ENCODE results near the gene GALNT2. TPM values are rescaled to one million over a fixed set of nuclear protein-coding genes. Genes with fewer than 3 reads are reported as not detected.
A peak's percentile ranks its signal among the peaks of the same experiment; 100 is the strongest.

GALNT2 gene
- total RNA-seq, 1 experiment from 2014 or later = 62.2 TPM

- no peak overlapping the region for H3K4me3 Mint-ChIP-seq (ENCODE audit: unreplicated experiment)
- H3K9me3 Mint-ChIP-seq (ENCODE audit: unreplicated experiment) = no peaks in the 10 kb centered on the region
- H3K27ac Mint-ChIP-seq (ENCODE audit: unreplicated experiment) = no peak overlapping the region
- no peaks in the 10 kb centered on the region for H3K4me1 Mint-ChIP-seq (ENCODE audit: low read depth, unreplicated experiment)
- no peaks in the 10 kb centered on the region for H3K36me3 ChIP-seq (ENCODE audit: control insufficient read depth, insufficient read depth, low read length)
- no TSS peak for BruUV-seq (replicated peaks)
- no peaks in the 10 kb centered on the region for H3K9me3 ChIP-seq
- no peak for TF ChIP-seq CTCF (IDR thresholded peaks at IDR 0.05; ENCODE audit: insufficient read depth in 1 of 2, low read depth in 1 of 2, low read length in 1 of 2, severe bottlenecking in 1 of 2, unreplicated experiment in 1 of 2)
- H3K36me3 Mint-ChIP-seq (ENCODE audit: insufficient read depth, unreplicated experiment) = no peaks in the 10 kb centered on the region
- intact Hi-C loops (cut with micrococcal nuclease; ENCODE audit: unreplicated experiment) = no loop called here
- DNase-seq = no peak
- no peaks in the 10 kb centered on the region for H3K27me3 ChIP-seq (replicated peaks; ENCODE audit: control insufficient read depth, insufficient read depth, low read length)
- no peak overlapping the region for H3K4me3 ChIP-seq (ENCODE audit: low read depth, low read length)
- ChIA-PET POLR2A (no interaction called here), CTCF (interaction anchor here (0.7 kb wide), 1 partner anchor 18 kb away, joined by 3 read pairs; no protein-coding TSS in a partner anchor)
- H3K27me3 Mint-ChIP-seq (ENCODE audit: insufficient read depth, unreplicated experiment) = no peaks in the 10 kb centered on the region
- H3K4me1 ChIP-seq = no peaks in the 10 kb centered on the region
These were observed 99.5 kb downstream of the GALNT2 start for GRCh38 chr1:230166366-230167132.

- intact Hi-C loops (cut with micrococcal nuclease; ENCODE audit: unreplicated experiment) = no loop called here
- TF ChIP-seq CTCF (IDR thresholded peaks at IDR 0.05; ENCODE audit: insufficient read depth in 1 of 2, low read depth in 1 of 2, low read length in 1 of 2, severe bottlenecking in 1 of 2, unreplicated experiment in 1 of 2) = peak; percentile 57 to 62
- no peaks in the 10 kb centered on the region for H3K4me1 ChIP-seq
- no peaks in the 10 kb centered on the region for H3K27me3 ChIP-seq (replicated peaks; ENCODE audit: control insufficient read depth, insufficient read depth, low read length)
- no peaks in the 10 kb centered on the region for H3K36me3 Mint-ChIP-seq (ENCODE audit: insufficient read depth, unreplicated experiment)
- CTCF ChIA-PET = interaction anchor here (0.6 to 0.7 kb wide), 3 partner anchors 17 to 199 kb away, joined by 3 to 5 read pairs (median 4); no protein-coding TSS in a partner anchor
- no peaks in the 10 kb centered on the region for H3K27me3 Mint-ChIP-seq (ENCODE audit: insufficient read depth, unreplicated experiment)
- POLR2A ChIA-PET = no interaction called here
- no peaks in the 10 kb centered on the region for H3K36me3 ChIP-seq (ENCODE audit: control insufficient read depth, insufficient read depth, low read length)
- peak in 1 of 2 experiments; percentile 49 for DNase-seq
- H3K9me3 ChIP-seq = no peaks in the 10 kb centered on the region
- H3K9me3 Mint-ChIP-seq (ENCODE audit: unreplicated experiment) = no peaks in the 10 kb centered on the region
- H3K4me3 Mint-ChIP-seq (ENCODE audit: unreplicated experiment) = no peak overlapping the region
- H3K4me3 ChIP-seq (ENCODE audit: low read depth, low read length) = no peak overlapping the region
- H3K4me1 Mint-ChIP-seq (ENCODE audit: low read depth, unreplicated experiment) = no peaks in the 10 kb centered on the region
- BruUV-seq (replicated peaks) = no TSS peak
- no peak overlapping the region for H3K27ac Mint-ChIP-seq (ENCODE audit: unreplicated experiment)
These were observed 100.4 kb downstream of the GALNT2 start for GRCh38 chr1:230167419-230167852.

- no peak for DNase-seq
- Mint-ChIP-seq H3K27ac (ENCODE audit: unreplicated experiment) (no peak overlapping the region), H3K4me1 (ENCODE audit: low read depth, unreplicated experiment) (peaks cover 5% of the 10 kb centered on the region), H3K27me3 (ENCODE audit: insufficient read depth, unreplicated experiment) (no peaks in the 10 kb centered on the region), H3K36me3 (ENCODE audit: insufficient read depth, unreplicated experiment) (no peaks in the 10 kb centered on the region), H3K4me3 (ENCODE audit: unreplicated experiment) (no peak overlapping the region), H3K9me3 (ENCODE audit: unreplicated experiment) (no peaks in the 10 kb centered on the region)
- Histone ChIP-seq H3K36me3 (ENCODE audit: control insufficient read depth, insufficient read depth, low read length) (no peaks in the 10 kb centered on the region), H3K4me3 (ENCODE audit: low read depth, low read length) (no peak overlapping the region), H3K9me3 (no peaks in the 10 kb centered on the region), H3K4me1 (no peaks in the 10 kb centered on the region), H3K27me3 (replicated peaks; ENCODE audit: control insufficient read depth, insufficient read depth, low read length) (no peaks in the 10 kb centered on the region)
- CTCF ChIA-PET = no interaction called here
- intact Hi-C loops (cut with micrococcal nuclease; ENCODE audit: unreplicated experiment) = no loop called here
- BruUV-seq (replicated peaks) = no TSS peak
- POLR2A ChIA-PET = no interaction called here
- no peak for TF ChIP-seq CTCF (IDR thresholded peaks at IDR 0.05; ENCODE audit: insufficient read depth in 1 of 2, low read depth in 1 of 2, low read length in 1 of 2, severe bottlenecking in 1 of 2, unreplicated experiment in 1 of 2)
These were observed 102.6 kb downstream of the GALNT2 start for GRCh38 chr1:230169454-230170152.
